Gastroesophageal sphincter (tissue), 3 donors: Measurements from ENCODE around the gene STK16.

Experiments used
- CTCF ChIP-seq, 4 experiments: fragments of 200-600 bp in 2 of 4; fragments of 450-650 bp in 2 of 4; sonication (generic) in 1 of 4; IDR thresholded peaks; one replicate each; pipeline ENCODE4 v1.5.1; 2017 to 2019; ENCODE audit warnings: antibody characterized with exemption in 4 of 4, mild to moderate bottlenecking in 2 of 4, moderate library complexity in 2 of 4
- EP300 ChIP-seq: sonication (generic); formaldehyde crosslinking; IDR thresholded peaks from one replicate; pipeline ENCODE4 v1.6.1; 2017; ENCODE audit warnings: antibody characterized with exemption, mild to moderate bottlenecking
- POLR2A ChIP-seq, 2 donors: fragments of 450-650 bp; IDR thresholded peaks; one replicate each; pipeline ENCODE4 v1.6.1; 2017; ENCODE audit warnings: antibody characterized with exemption in 2 of 2, mild to moderate bottlenecking in 2 of 2, moderate library complexity in 1 of 2
- POLR2AphosphoS5 ChIP-seq: sonication (generic); formaldehyde crosslinking; IDR thresholded peaks from one replicate; pipeline ENCODE4 v1.6.1; 2017; ENCODE audit warnings: antibody characterized with exemption

DNA sequence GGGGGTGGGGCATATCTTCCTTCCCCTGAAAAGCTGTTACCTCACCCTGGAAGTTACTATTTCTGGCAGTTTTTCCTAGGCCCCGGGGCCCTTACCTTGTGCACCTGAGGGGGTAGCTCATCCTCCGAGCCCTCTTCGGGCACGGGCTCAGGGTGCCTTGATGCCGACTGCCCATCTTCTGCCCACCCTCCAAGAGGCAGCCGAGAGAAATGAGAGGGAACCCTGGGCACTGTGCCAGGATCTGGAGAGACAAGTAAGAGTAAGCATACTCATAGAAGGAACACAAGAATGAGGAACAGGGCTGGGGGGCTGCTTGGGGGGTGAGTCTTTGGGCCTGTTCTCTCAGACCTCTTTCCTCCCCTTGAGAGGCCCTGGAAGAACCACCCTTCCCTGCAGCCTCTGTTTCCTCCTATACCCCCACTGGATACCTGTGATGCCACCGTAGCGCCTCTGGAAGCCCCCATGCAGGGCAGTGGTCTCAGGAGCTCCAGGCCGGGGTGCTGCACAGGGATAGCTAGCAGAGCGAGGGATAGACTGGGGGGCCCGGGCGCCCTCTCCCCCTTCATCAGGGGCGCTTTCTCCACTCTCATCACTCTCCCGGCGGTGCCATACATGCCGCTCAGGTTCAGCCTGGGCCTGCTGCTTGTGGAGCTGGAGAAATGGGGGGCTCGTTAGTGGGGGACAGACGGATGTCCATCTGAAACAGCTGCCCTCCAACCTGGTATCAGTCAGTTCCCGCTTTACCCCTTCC lies 24.5 kb upstream of the STK16 start:
- TF ChIP-seq POLR2AphosphoS5 = no peak
- no peak for TF ChIP-seq CTCF (IDR thresholded peaks at IDR 0.05)
- no peak for TF ChIP-seq POLR2A (IDR thresholded peaks at IDR 0.05)
- no peak for TF ChIP-seq EP300
